ENCODE results near the gene RBFOX2. TPM values are rescaled to one million over a fixed set of nuclear protein-coding genes. Genes with fewer than 3 reads are reported as not detected.

RBFOX2 gene
- total and polyA plus RNA-seq, 4 donors: 14.2 to 53.6 (median 25.6) TPM

DNA sequence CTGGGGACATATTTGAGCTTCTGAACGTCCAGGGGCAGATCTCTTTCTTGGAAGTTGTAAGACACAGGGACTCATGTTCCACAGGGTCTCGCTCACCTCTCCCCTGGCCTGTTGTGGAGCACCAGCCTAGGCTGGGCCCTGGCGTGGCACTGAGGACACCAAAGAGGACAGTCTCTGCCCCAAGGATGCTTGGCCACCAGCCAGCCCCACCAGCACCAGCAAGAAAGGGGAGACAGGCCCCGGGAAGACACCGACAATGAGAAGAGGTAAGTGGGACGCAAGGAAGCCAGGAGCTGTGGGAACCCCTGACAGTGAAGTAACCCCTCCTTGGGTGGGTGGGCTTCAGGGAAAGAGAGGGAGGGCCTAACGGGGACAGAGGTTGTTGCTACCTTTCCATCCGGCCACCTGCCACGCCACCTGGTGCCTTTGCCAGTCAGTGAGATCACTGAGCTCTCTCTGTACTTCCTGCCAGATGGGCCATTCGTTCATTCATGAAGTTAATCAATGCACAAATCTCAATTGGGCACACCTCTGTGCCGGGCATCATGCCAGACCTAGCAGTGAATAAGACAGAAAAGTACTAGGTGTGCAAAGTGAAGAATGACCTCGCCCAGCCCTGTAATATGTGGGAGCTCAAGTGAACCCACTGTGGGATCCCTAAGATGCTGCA is 299.9 kb downstream of the RBFOX2 start:
- no peak overlapping the region for H3K27ac ChIP-seq (ENCODE audit: low read depth in 1 of 2, low read length in 2 of 2)
- no peak overlapping the region for H3K9ac ChIP-seq (ENCODE audit: low read depth in 1 of 2, low read length in 2 of 2)
- H3K4me1 ChIP-seq (ENCODE audit: control insufficient read depth in 4 of 4, insufficient read depth in 4 of 4, low read length in 3 of 4): peaks cover 0 to 4% (median 2%) of the 10 kb centered on the region in 4 donors
- 75% methylated on average over 12 of the region's 12 CpGs for WGBS
- DNase-seq (ENCODE audit: low spot score): no peak
- no peak for TF ChIP-seq YY1 (IDR thresholded peaks at IDR 0.05)
- TF ChIP-seq NR2F2 (IDR thresholded peaks at IDR 0.05): no peak
- no peak for TF ChIP-seq FOXA2 (IDR thresholded peaks at IDR 0.05)
- TF ChIP-seq, protein P1, sequence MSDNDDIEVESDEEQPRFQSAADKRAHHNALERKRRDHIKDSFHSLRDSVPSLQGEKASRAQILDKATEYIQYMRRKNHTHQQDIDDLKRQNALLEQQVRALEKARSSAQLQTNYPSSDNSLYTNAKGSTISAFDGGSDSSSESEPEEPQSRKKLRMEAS (IDR thresholded peaks at IDR 0.05): no peak
- no peak for TF ChIP-seq HNF4G (IDR thresholded peaks at IDR 0.05)
- TF ChIP-seq, protein P2, sequence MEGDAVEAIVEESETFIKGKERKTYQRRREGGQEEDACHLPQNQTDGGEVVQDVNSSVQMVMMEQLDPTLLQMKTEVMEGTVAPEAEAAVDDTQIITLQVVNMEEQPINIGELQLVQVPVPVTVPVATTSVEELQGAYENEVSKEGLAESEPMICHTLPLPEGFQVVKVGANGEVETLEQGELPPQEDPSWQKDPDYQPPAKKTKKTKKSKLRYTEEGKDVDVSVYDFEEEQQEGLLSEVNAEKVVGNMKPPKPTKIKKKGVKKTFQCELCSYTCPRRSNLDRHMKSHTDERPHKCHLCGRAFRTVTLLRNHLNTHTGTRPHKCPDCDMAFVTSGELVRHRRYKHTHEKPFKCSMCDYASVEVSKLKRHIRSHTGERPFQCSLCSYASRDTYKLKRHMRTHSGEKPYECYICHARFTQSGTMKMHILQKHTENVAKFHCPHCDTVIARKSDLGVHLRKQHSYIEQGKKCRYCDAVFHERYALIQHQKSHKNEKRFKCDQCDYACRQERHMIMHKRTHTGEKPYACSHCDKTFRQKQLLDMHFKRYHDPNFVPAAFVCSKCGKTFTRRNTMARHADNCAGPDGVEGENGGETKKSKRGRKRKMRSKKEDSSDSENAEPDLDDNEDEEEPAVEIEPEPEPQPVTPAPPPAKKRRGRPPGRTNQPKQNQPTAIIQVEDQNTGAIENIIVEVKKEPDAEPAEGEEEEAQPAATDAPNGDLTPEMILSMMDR (IDR thresholded peaks at IDR 0.05; ENCODE audit: low read depth, low read length, missing input control): no peak
- TF ChIP-seq SP1 (IDR thresholded peaks at IDR 0.05): no peak
- TF ChIP-seq, protein P3, sequence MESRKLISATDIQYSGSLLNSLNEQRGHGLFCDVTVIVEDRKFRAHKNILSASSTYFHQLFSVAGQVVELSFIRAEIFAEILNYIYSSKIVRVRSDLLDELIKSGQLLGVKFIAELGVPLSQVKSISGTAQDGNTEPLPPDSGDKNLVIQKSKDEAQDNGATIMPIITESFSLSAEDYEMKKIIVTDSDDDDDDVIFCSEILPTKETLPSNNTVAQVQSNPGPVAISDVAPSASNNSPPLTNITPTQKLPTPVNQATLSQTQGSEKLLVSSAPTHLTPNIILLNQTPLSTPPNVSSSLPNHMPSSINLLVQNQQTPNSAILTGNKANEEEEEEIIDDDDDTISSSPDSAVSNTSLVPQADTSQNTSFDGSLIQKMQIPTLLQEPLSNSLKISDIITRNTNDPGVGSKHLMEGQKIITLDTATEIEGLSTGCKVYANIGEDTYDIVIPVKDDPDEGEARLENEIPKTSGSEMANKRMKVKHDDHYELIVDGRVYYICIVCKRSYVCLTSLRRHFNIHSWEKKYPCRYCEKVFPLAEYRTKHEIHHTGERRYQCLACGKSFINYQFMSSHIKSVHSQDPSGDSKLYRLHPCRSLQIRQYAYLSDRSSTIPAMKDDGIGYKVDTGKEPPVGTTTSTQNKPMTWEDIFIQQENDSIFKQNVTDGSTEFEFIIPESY (IDR thresholded peaks at IDR 0.05): no peak
- no peak for TF ChIP-seq HNF4A (conservative IDR thresholded peaks at IDR 0.05)
- no peak for TF ChIP-seq RAD21 (IDR thresholded peaks at IDR 0.05)
- TF ChIP-seq FOXA1 (IDR thresholded peaks at IDR 0.05): no peak
- no peaks in the 10 kb centered on the region for H3K9me3 ChIP-seq (ENCODE audit: control insufficient read depth in 4 of 4, low read length in 3 of 4)
- H3K36me3 ChIP-seq (ENCODE audit: control insufficient read depth in 4 of 4, insufficient read depth in 3 of 4, low read depth in 1 of 4, low read length in 3 of 4): no peaks in the 10 kb centered on the region
- H3K27me3 ChIP-seq (ENCODE audit: control insufficient read depth in 4 of 4, insufficient read depth in 4 of 4, low read length in 3 of 4): no peaks in the 10 kb centered on the region
- no peak overlapping the region for H3K4me3 ChIP-seq (ENCODE audit: low read depth in 1 of 3, low read length in 3 of 3)

DNA sequence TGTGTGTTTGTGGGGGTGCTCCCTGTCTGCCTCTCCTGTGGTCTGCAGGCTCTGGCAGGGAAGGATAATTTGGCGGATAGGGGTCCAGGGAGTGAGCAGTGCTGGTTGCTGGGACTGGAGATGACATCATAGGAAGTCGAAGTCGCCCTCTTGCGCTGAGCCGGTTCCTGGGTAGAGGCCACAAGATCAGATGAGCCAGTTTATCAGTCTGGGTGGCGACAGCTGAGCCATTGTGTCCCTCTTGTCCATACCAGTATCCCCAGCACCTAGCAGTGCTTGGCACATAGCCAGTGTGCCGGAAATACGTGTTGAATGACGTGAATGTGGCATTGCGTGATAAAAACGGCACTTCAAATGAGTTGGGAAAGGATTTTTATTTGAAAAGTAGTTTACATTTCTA is 301.2 kb downstream of the RBFOX2 start:
- Histone ChIP-seq H3K4me1 (ENCODE audit: control insufficient read depth in 4 of 4, insufficient read depth in 4 of 4, low read length in 3 of 4) (no peaks in the 10 kb centered on the region), H3K36me3 (ENCODE audit: control insufficient read depth in 4 of 4, insufficient read depth in 3 of 4, low read depth in 1 of 4, low read length in 3 of 4) (no peaks in the 10 kb centered on the region), H3K9me3 (ENCODE audit: control insufficient read depth in 4 of 4, low read length in 3 of 4) (no peaks in the 10 kb centered on the region), H3K9ac (ENCODE audit: low read depth in 1 of 2, low read length in 2 of 2) (no peak overlapping the region), H3K4me3 (ENCODE audit: low read depth in 1 of 3, low read length in 3 of 3) (no peak overlapping the region), H3K27ac (ENCODE audit: low read depth in 1 of 2, low read length in 2 of 2) (no peak overlapping the region), H3K27me3 (ENCODE audit: control insufficient read depth in 4 of 4, insufficient read depth in 4 of 4, low read length in 3 of 4) (no peaks in the 10 kb centered on the region)
- TF ChIP-seq HNF4G (IDR thresholded peaks at IDR 0.05) (no peak), SP1 (IDR thresholded peaks at IDR 0.05) (no peak), HNF4A (conservative IDR thresholded peaks at IDR 0.05) (no peak), EGR1 (IDR thresholded peaks at IDR 0.05; ENCODE audit: low read depth in 2 of 2) (no peak), NR2F2 (IDR thresholded peaks at IDR 0.05) (no peak), JUND (IDR thresholded peaks at IDR 0.05) (no peak), GABPA (IDR thresholded peaks at IDR 0.05 in 1 of 2, conservative IDR thresholded peaks at IDR 0.05 in 1 of 2) (no peak), TAF1 (conservative IDR thresholded peaks at IDR 0.05) (no peak), FOXA2 (IDR thresholded peaks at IDR 0.05) (no peak), YY1 (IDR thresholded peaks at IDR 0.05) (no peak), RAD21 (IDR thresholded peaks at IDR 0.05) (no peak)
- TF ChIP-seq, protein P1 (IDR thresholded peaks at IDR 0.05): no peak
- TF ChIP-seq, protein P4, sequence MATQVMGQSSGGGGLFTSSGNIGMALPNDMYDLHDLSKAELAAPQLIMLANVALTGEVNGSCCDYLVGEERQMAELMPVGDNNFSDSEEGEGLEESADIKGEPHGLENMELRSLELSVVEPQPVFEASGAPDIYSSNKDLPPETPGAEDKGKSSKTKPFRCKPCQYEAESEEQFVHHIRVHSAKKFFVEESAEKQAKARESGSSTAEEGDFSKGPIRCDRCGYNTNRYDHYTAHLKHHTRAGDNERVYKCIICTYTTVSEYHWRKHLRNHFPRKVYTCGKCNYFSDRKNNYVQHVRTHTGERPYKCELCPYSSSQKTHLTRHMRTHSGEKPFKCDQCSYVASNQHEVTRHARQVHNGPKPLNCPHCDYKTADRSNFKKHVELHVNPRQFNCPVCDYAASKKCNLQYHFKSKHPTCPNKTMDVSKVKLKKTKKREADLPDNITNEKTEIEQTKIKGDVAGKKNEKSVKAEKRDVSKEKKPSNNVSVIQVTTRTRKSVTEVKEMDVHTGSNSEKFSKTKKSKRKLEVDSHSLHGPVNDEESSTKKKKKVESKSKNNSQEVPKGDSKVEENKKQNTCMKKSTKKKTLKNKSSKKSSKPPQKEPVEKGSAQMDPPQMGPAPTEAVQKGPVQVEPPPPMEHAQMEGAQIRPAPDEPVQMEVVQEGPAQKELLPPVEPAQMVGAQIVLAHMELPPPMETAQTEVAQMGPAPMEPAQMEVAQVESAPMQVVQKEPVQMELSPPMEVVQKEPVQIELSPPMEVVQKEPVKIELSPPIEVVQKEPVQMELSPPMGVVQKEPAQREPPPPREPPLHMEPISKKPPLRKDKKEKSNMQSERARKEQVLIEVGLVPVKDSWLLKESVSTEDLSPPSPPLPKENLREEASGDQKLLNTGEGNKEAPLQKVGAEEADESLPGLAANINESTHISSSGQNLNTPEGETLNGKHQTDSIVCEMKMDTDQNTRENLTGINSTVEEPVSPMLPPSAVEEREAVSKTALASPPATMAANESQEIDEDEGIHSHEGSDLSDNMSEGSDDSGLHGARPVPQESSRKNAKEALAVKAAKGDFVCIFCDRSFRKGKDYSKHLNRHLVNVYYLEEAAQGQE (IDR thresholded peaks at IDR 0.05): no peak
- no peak for DNase-seq (ENCODE audit: low spot score)
- 86% methylated on average over 11 of the region's 11 CpGs for WGBS
